Transverse colon (tissue), 4 donors: ENCODE results near the gene RGPD8.

Source experiments
- EP300 ChIP-seq: sonication (generic); formaldehyde crosslinking; IDR thresholded peaks from one replicate; pipeline ENCODE4 v1.6.1; 2017; ENCODE audit warnings: antibody characterized with exemption, low read depth
- POLR2A ChIP-seq: fragments of 450-650 bp; IDR thresholded peaks from one replicate; pipeline ENCODE4 v1.6.1; 2016; ENCODE audit warnings: antibody characterized with exemption, mild to moderate bottlenecking, moderate library complexity
- POLR2AphosphoS5 ChIP-seq, 3 donors: sonication (generic); formaldehyde crosslinking; IDR thresholded peaks; one replicate each; pipeline ENCODE4 v1.6.1; 2016; ENCODE audit warnings: antibody characterized with exemption in 3 of 3
- TF ChIP-seq, protein P1 (sequence below), 5 experiments: fragments of 200-600 bp in 3 of 5; fragments of 450-650 bp in 2 of 5; sonication (generic) in 3 of 5; IDR thresholded peaks; 1 replicate in 2 of 5; 2 replicates in 3 of 5; pipeline ENCODE4 v1.5.1; 2016 to 2017; ENCODE audit warnings: antibody characterized with exemption in 5 of 5, inconsistent platforms in 3 of 5, mild to moderate bottlenecking in 2 of 5, moderate library complexity in 1 of 5

DNA sequence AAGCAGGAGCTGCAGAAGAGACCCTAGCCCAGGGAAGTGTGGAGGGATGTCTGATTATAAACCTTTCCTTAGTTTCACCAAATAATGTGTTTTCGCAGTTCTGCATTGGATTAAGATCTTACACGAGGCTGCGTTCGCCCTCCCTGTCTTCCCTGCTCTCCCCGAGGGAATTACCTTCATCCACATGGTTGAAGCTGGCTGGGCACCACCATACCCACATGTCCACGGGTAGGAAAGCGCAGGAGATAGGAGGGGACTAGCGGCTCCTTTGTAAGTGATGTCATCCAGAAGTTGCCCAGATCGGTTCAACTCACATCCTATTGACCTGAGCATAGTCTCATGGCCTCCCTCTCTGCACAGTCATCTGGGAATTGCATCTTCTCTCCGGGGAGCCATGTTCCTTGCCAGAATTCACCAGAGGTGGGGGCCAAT lies 49.6 kb upstream of the RGPD8 start:
- TF ChIP-seq, protein P1, sequence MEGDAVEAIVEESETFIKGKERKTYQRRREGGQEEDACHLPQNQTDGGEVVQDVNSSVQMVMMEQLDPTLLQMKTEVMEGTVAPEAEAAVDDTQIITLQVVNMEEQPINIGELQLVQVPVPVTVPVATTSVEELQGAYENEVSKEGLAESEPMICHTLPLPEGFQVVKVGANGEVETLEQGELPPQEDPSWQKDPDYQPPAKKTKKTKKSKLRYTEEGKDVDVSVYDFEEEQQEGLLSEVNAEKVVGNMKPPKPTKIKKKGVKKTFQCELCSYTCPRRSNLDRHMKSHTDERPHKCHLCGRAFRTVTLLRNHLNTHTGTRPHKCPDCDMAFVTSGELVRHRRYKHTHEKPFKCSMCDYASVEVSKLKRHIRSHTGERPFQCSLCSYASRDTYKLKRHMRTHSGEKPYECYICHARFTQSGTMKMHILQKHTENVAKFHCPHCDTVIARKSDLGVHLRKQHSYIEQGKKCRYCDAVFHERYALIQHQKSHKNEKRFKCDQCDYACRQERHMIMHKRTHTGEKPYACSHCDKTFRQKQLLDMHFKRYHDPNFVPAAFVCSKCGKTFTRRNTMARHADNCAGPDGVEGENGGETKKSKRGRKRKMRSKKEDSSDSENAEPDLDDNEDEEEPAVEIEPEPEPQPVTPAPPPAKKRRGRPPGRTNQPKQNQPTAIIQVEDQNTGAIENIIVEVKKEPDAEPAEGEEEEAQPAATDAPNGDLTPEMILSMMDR (IDR thresholded peaks at IDR 0.05): no peak
- no peak for TF ChIP-seq POLR2AphosphoS5 (IDR thresholded peaks at IDR 0.05)
- TF ChIP-seq EP300: no peak
- no peak for TF ChIP-seq POLR2A
